HEK293 (cell line): Measurements from ENCODE around the gene DMAC2L.

ENCODE experiments used
- MYNN ChIP-seq: fragments of 450-650 bp; formaldehyde crosslinking; IDR thresholded peaks from 2 replicates; pipeline ENCODE4 v1.5.1; 2016; ENCODE audit warnings: missing biosample characterization, missing genetic modification characterization, borderline replicate concordance
- ZNF112 ChIP-seq: fragments of 450-650 bp; formaldehyde crosslinking; IDR thresholded peaks from 2 replicates; pipeline ENCODE4 v1.5.0; 2017; ENCODE audit warnings: missing biosample characterization, missing genetic modification characterization
- ZNF114 ChIP-seq: fragments of 450-650 bp; formaldehyde crosslinking; IDR thresholded peaks from 2 replicates; pipeline ENCODE4 v1.5.0; 2017; ENCODE audit warnings: missing biosample characterization, missing genetic modification characterization
- ZNF24 ChIP-seq: fragments of 450-650 bp; formaldehyde crosslinking; IDR thresholded peaks from 2 replicates; pipeline ENCODE4 v1.5.1; 2016; ENCODE audit warnings: missing biosample characterization, missing genetic modification characterization
- ZNF292 ChIP-seq: fragments of 450-650 bp; formaldehyde crosslinking; IDR thresholded peaks from 2 replicates; pipeline ENCODE4 v1.5.1; 2016; ENCODE audit warnings: low read depth, missing biosample characterization, missing genetic modification characterization, borderline replicate concordance
- ZNF48 ChIP-seq: fragments of 450-650 bp; formaldehyde crosslinking; IDR thresholded peaks from 2 replicates; pipeline ENCODE4 v1.5.1; 2016; ENCODE audit warnings: missing biosample characterization, missing genetic modification characterization
- ZNF830 ChIP-seq: fragments of 450-650 bp; IDR thresholded peaks from 2 replicates; pipeline ENCODE4 v1.5.0; 2018; ENCODE audit warnings: missing biosample characterization, missing genetic modification characterization, low read depth, mild to moderate bottlenecking, moderate library complexity
- TF ChIP-seq, protein P1 (sequence below): fragments of 450-650 bp; formaldehyde crosslinking; IDR thresholded peaks from 2 replicates; pipeline ENCODE4 v1.5.1; 2016; ENCODE audit warnings: missing biosample characterization, missing genetic modification characterization
- TF ChIP-seq, protein P2 (sequence below): fragments of 450-650 bp; formaldehyde crosslinking; conservative IDR thresholded peaks from 2 replicates; pipeline ENCODE4 v1.5.1; 2016; ENCODE audit warnings: low read depth, missing biosample characterization, missing genetic modification characterization
- TF ChIP-seq, protein P3 (sequence below): fragments of 450-650 bp; formaldehyde crosslinking; conservative IDR thresholded peaks from 2 replicates; pipeline ENCODE4 v1.5.1; 2016; ENCODE audit warnings: low read depth, missing biosample characterization, missing genetic modification characterization
- TF ChIP-seq, protein P4 (sequence below): fragments of 450-650 bp; formaldehyde crosslinking; IDR thresholded peaks from 2 replicates; pipeline ENCODE4 v1.5.1; 2016; ENCODE audit warnings: missing biosample characterization, missing genetic modification characterization, borderline replicate concordance

DNA sequence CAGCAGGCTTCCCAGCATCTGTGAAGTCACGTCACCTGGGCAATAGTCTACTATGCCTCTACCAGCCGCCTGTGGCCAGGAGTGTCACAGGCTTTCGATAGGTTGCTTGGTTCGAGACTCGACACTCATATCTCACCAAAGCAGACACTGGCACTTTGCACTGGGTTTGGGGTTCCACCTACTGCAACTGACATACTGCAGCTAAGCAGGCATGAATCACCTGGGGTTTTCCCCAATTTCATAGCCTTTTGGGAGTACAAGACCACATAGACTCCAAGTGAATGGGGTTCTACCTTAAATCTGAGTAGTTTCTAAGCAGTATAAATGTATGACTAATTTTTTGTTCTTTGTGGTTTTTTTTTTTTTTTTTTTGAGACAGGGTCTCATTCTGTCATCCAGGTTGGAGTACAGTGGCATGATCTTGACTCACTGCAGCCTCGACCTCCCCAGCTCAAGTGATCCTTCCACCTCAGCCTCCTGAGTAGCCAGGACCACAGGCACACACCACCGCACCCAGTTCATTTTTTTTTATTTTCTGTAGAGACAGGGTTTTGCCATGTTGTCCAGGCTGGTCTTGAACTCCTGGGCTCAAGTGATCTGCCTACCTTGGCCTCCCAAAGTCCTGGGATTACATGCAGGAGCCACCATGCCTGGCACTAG, 32.1 kb downstream of the DMAC2L start:
- TF ChIP-seq ZNF114 (tag by site-specific recombination): no peak
- TF ChIP-seq, protein P1, sequence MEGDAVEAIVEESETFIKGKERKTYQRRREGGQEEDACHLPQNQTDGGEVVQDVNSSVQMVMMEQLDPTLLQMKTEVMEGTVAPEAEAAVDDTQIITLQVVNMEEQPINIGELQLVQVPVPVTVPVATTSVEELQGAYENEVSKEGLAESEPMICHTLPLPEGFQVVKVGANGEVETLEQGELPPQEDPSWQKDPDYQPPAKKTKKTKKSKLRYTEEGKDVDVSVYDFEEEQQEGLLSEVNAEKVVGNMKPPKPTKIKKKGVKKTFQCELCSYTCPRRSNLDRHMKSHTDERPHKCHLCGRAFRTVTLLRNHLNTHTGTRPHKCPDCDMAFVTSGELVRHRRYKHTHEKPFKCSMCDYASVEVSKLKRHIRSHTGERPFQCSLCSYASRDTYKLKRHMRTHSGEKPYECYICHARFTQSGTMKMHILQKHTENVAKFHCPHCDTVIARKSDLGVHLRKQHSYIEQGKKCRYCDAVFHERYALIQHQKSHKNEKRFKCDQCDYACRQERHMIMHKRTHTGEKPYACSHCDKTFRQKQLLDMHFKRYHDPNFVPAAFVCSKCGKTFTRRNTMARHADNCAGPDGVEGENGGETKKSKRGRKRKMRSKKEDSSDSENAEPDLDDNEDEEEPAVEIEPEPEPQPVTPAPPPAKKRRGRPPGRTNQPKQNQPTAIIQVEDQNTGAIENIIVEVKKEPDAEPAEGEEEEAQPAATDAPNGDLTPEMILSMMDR (tag by site-specific recombination): no peak
- TF ChIP-seq ZNF292 (tag by site-specific recombination): no peak
- no peak for TF ChIP-seq MYNN (tag by site-specific recombination)
- TF ChIP-seq ZNF830: no peak
- TF ChIP-seq, protein P2, sequence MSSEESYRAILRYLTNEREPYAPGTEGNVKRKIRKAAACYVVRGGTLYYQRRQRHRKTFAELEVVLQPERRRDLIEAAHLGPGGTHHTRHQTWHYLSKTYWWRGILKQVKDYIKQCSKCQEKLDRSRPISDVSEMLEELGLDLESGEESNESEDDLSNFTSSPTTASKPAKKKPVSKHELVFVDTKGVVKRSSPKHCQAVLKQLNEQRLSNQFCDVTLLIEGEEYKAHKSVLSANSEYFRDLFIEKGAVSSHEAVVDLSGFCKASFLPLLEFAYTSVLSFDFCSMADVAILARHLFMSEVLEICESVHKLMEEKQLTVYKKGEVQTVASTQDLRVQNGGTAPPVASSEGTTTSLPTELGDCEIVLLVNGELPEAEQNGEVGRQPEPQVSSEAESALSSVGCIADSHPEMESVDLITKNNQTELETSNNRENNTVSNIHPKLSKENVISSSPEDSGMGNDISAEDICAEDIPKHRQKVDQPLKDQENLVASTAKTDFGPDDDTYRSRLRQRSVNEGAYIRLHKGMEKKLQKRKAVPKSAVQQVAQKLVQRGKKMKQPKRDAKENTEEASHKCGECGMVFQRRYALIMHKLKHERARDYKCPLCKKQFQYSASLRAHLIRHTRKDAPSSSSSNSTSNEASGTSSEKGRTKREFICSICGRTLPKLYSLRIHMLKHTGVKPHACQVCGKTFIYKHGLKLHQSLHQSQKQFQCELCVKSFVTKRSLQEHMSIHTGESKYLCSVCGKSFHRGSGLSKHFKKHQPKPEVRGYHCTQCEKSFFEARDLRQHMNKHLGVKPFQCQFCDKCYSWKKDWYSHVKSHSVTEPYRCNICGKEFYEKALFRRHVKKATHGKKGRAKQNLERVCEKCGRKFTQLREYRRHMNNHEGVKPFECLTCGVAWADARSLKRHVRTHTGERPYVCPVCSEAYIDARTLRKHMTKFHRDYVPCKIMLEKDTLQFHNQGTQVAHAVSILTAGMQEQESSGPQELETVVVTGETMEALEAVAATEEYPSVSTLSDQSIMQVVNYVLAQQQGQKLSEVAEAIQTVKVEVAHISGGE (tag by site-specific recombination): no peak
- TF ChIP-seq ZNF48 (tag by site-specific recombination): no peak
- TF ChIP-seq, protein P3, sequence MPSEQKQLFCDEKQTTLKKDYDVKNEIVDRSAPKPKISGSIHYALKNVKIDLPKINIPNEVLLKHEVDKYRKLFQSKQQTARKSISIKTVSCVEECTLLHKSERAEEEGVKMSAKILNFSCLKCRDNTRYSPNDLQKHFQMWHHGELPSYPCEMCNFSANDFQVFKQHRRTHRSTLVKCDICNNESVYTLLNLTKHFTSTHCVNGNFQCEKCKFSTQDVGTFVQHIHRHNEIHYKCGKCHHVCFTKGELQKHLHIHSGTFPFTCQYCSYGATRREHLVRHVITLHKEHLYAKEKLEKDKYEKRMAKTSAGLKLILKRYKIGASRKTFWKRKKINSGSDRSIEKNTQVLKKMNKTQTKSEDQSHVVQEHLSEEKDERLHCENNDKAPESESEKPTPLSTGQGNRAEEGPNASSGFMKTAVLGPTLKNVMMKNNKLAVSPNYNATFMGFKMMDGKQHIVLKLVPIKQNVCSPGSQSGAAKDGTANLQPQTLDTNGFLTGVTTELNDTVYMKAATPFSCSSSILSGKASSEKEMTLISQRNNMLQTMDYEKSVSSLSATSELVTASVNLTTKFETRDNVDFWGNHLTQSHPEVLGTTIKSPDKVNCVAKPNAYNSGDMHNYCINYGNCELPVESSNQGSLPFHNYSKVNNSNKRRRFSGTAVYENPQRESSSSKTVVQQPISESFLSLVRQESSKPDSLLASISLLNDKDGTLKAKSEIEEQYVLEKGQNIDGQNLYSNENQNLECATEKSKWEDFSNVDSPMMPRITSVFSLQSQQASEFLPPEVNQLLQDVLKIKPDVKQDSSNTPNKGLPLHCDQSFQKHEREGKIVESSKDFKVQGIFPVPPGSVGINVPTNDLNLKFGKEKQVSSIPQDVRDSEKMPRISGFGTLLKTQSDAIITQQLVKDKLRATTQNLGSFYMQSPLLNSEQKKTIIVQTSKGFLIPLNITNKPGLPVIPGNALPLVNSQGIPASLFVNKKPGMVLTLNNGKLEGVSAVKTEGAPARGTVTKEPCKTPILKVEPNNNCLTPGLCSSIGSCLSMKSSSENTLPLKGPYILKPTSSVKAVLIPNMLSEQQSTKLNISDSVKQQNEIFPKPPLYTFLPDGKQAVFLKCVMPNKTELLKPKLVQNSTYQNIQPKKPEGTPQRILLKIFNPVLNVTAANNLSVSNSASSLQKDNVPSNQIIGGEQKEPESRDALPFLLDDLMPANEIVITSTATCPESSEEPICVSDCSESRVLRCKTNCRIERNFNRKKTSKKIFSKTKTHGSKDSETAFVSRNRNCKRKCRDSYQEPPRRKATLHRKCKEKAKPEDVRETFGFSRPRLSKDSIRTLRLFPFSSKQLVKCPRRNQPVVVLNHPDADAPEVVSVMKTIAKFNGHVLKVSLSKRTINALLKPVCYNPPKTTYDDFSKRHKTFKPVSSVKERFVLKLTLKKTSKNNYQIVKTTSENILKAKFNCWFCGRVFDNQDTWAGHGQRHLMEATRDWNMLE: no peak
- no peak for TF ChIP-seq ZNF24 (tag by site-specific recombination)
- no peak for TF ChIP-seq ZNF112 (tag by site-specific recombination)
- TF ChIP-seq, protein P4, sequence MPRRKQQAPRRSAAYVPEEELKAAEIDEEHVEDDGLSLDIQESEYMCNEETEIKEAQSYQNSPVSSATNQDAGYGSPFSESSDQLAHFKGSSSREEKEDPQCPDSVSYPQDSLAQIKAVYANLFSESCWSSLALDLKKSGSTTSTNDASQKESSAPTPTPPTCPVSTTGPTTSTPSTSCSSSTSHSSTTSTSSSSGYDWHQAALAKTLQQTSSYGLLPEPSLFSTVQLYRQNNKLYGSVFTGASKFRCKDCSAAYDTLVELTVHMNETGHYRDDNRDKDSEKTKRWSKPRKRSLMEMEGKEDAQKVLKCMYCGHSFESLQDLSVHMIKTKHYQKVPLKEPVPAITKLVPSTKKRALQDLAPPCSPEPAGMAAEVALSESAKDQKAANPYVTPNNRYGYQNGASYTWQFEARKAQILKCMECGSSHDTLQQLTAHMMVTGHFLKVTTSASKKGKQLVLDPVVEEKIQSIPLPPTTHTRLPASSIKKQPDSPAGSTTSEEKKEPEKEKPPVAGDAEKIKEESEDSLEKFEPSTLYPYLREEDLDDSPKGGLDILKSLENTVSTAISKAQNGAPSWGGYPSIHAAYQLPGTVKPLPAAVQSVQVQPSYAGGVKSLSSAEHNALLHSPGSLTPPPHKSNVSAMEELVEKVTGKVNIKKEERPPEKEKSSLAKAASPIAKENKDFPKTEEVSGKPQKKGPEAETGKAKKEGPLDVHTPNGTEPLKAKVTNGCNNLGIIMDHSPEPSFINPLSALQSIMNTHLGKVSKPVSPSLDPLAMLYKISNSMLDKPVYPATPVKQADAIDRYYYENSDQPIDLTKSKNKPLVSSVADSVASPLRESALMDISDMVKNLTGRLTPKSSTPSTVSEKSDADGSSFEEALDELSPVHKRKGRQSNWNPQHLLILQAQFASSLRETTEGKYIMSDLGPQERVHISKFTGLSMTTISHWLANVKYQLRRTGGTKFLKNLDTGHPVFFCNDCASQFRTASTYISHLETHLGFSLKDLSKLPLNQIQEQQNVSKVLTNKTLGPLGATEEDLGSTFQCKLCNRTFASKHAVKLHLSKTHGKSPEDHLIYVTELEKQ (tag by site-specific recombination): no peak
